K562 (cell line): ENCODE results near the gene KLC3. TPM values are rescaled to one million over a fixed set of nuclear protein-coding genes. Genes with fewer than 3 reads are reported as not detected.

Experiments
- BACH1 ChIP-seq: fragments of 200-800 bp; sonication (Bioruptor generic); IDR thresholded peaks from 2 replicates; pipeline ENCODE4 v1.6.1; 2016; ENCODE audit warnings: missing genetic modification characterization, missing compliant biosample characterization
- CBX5 ChIP-seq: IDR thresholded peaks from 2 replicates; pipeline ENCODE4 v1.6.1; 2014; ENCODE audit warnings: low read depth, borderline replicate concordance
- DIDO1 ChIP-seq: fragments of 450-650 bp; IDR thresholded peaks from 2 replicates; pipeline ENCODE4 v1.6.1; 2016; ENCODE audit warnings: low read depth, missing biosample characterization, missing genetic modification characterization
- ETV6 ChIP-seq, 3 experiments: fragments of 150-350 bp in 1 of 3; sonication (generic) in 1 of 3; formaldehyde crosslinking in 1 of 3; IDR thresholded peaks; 2 replicates each; pipeline versions ENCODE4 v1.6.1 to v1.8.0; 2014 to 2022; ENCODE audit warnings: borderline replicate concordance in 2 of 3, low read depth in 2 of 3, antibody characterized with exemption in 1 of 3, low read length in 1 of 3, mild to moderate bottlenecking in 1 of 3, missing genetic modification reagents in 1 of 3
- HLTF ChIP-seq: fragments of 450-650 bp; IDR thresholded peaks from 2 replicates; pipeline ENCODE4 v1.6.1; 2016
- KDM5B ChIP-seq: fragments of 200-600 bp; sonication (generic); IDR thresholded peaks from 2 replicates; pipeline ENCODE4 v1.6.1; 2012; ENCODE audit warnings: low read depth, mild to moderate bottlenecking, moderate library complexity, low read length, control low read depth, inconsistent platforms; ENCODE audit not compliant: insufficient replicate concordance
- MCM5 ChIP-seq: fragments of 450-650 bp; IDR thresholded peaks from 2 replicates; pipeline ENCODE4 v1.6.1; 2016; ENCODE audit warnings: low read depth
- MEF2D ChIP-seq: conservative IDR thresholded peaks from 2 replicates; pipeline ENCODE4 v1.6.1; 2016; ENCODE audit warnings: low read depth, missing genetic modification characterization, missing compliant biosample characterization
- NFXL1 ChIP-seq: fragments of 450-650 bp; formaldehyde crosslinking; IDR thresholded peaks from 2 replicates; pipeline ENCODE4 v1.4.0; 2021; ENCODE audit warnings: mild to moderate bottlenecking
- POLR2AphosphoS2 ChIP-seq: IDR thresholded peaks from 2 replicates; pipeline ENCODE4 v1.6.1; 2012; ENCODE audit warnings: low read length, improper control_type of control experiment
- RB1 ChIP-seq: fragments of 450-650 bp; IDR thresholded peaks from 2 replicates; pipeline ENCODE4 v1.6.1; 2017; ENCODE audit warnings: low read depth, mild to moderate bottlenecking
- RBM17 ChIP-seq: fragments of 200-400 bp; formaldehyde crosslinking; IDR thresholded peaks from 2 replicates; pipeline ENCODE4 v1.6.1; 2017; ENCODE audit warnings: low read depth, mild to moderate bottlenecking, low read length, borderline replicate concordance
- RBM39 ChIP-seq: fragments of 200-400 bp; formaldehyde crosslinking; optimal IDR thresholded peaks from 2 replicates; pipeline ENCODE3; 2018; ENCODE audit warnings: low read depth, low read length
- SMARCE1 ChIP-seq: fragments of 450-650 bp; IDR thresholded peaks from 2 replicates; pipeline ENCODE4 v1.7.1; 2016; ENCODE audit warnings: mild to moderate bottlenecking
- SP2 ChIP-seq: IDR thresholded peaks from 2 replicates; pipeline ENCODE4 v1.6.1; 2011; ENCODE audit warnings: mild to moderate bottlenecking, low read depth, low read length, moderate library complexity; ENCODE audit not compliant: poor library complexity, severe bottlenecking; ENCODE audit errors: extremely low read depth
- ZBTB7A ChIP-seq: IDR thresholded peaks from 2 replicates; pipeline ENCODE4 v1.6.1; 2011; ENCODE audit warnings: low read depth, mild to moderate bottlenecking, low read length, moderate library complexity, borderline replicate concordance; ENCODE audit not compliant: control insufficient read depth
- ZNF197 ChIP-seq: fragments of 200-800 bp; sonication (Bioruptor generic); IDR thresholded peaks from 2 replicates; pipeline ENCODE4 v1.6.1; 2016; ENCODE audit warnings: low read depth, missing genetic modification characterization, missing compliant biosample characterization
- ZNF311 ChIP-seq: fragments of 250-450 bp; sonication (Bioruptor Pico); IDR thresholded peaks from 2 replicates; pipeline ENCODE4 v1.4.0; 2020; ENCODE audit warnings: mild to moderate bottlenecking, moderate library complexity
- ZNF316 ChIP-seq: fragments of 450-650 bp; IDR thresholded peaks from 2 replicates; pipeline ENCODE4 v1.6.1; 2016
- ZNF431 ChIP-seq: sonication (generic); formaldehyde crosslinking; IDR thresholded peaks from 2 replicates; pipeline ENCODE4 v1.8.0; 2022; ENCODE audit warnings: mild to moderate bottlenecking, missing genetic modification reagents
- polyA plus RNA-seq, 8 experiments: library from polyadenylated mRNA; depleted of rRNA in 4 of 8; stranded (reverse) in 5 of 8; unstranded in 3 of 8; fragments of >200 nt; fragmentation: Nextera tagmentation in 2 of 8; fragmentation: Illumina TruSeq in 1 of 8; extraction: Ambion mirVana in 2 of 8; extraction: Trizol in 1 of 8; gene quantifications; 2 replicates each; pipeline versions ENCODE4 v1.2.1 to v1.2.3, GENCODE V29; 2011 to 2014; ENCODE audit warnings: inconsistent platforms in 1 of 8, missing spikeins in 1 of 8
- total RNA-seq, 7 experiments: library from RNA; depleted of rRNA in 6 of 7; stranded (reverse); fragments of >200 nt in 6 of 7; fragmentation: Illumina TruSeq in 2 of 7; extraction: Trizol in 2 of 7; gene quantifications; 2 replicates each; pipeline versions ENCODE4 v1.2.1 to v1.2.3, GENCODE V29; 2011 to 2021; ENCODE audit warnings: low replicate concordance in 1 of 7
- TF ChIP-seq, protein P1 (sequence below): sonication (generic); formaldehyde crosslinking; IDR thresholded peaks from 2 replicates; pipeline ENCODE4 v1.8.0; 2023; ENCODE audit warnings: missing genetic modification reagents, mild to moderate bottlenecking, borderline replicate concordance
- TF ChIP-seq, protein P2 (sequence below): fragments of 150-350 bp; conservative IDR thresholded peaks from 2 replicates; pipeline ENCODE4 v1.6.1; 2014; ENCODE audit warnings: low read length

The KLC3 gene
- total and polyA plus RNA-seq, 9 of the 15 experiments (the other 6 are each of a cell fraction or from before 2014, with no cell fraction given), result 0.03 to 1.2 (median 0.59) TPM; not detected in 3

DNA sequence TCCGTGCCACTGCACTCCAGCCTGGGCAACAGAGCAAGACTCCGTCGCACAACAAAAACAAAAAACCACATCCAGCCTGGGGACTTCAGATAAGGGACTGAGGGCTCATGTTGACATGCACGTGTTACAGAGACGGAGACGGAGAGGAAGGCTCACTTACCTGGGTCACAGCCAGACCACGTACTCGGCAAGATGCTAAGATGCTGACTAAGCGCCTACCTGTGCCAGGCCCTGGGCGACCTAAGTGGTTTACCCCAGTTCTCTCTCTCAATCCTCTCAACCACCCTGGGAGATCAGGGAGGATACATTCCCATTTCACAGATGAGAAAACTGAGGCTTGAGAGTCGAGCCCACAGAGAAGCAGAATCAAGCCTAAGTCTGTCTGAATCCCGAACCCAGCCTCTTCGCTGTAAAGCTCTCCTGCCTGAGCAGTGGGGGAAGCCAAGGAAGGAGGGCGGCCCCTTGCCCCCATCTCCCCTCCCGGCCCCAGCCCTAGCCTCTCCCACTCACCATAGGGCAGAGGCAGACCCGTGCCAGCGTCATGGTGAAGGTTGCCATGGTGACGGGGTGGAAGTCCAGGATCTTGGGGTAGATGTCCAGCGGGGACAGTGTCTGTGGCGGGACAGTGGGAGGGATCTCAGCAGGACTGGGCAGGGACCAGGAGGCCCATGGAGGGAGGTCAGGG is 16.4 kb downstream of the KLC3 start (continued):
- TF ChIP-seq, protein P1, sequence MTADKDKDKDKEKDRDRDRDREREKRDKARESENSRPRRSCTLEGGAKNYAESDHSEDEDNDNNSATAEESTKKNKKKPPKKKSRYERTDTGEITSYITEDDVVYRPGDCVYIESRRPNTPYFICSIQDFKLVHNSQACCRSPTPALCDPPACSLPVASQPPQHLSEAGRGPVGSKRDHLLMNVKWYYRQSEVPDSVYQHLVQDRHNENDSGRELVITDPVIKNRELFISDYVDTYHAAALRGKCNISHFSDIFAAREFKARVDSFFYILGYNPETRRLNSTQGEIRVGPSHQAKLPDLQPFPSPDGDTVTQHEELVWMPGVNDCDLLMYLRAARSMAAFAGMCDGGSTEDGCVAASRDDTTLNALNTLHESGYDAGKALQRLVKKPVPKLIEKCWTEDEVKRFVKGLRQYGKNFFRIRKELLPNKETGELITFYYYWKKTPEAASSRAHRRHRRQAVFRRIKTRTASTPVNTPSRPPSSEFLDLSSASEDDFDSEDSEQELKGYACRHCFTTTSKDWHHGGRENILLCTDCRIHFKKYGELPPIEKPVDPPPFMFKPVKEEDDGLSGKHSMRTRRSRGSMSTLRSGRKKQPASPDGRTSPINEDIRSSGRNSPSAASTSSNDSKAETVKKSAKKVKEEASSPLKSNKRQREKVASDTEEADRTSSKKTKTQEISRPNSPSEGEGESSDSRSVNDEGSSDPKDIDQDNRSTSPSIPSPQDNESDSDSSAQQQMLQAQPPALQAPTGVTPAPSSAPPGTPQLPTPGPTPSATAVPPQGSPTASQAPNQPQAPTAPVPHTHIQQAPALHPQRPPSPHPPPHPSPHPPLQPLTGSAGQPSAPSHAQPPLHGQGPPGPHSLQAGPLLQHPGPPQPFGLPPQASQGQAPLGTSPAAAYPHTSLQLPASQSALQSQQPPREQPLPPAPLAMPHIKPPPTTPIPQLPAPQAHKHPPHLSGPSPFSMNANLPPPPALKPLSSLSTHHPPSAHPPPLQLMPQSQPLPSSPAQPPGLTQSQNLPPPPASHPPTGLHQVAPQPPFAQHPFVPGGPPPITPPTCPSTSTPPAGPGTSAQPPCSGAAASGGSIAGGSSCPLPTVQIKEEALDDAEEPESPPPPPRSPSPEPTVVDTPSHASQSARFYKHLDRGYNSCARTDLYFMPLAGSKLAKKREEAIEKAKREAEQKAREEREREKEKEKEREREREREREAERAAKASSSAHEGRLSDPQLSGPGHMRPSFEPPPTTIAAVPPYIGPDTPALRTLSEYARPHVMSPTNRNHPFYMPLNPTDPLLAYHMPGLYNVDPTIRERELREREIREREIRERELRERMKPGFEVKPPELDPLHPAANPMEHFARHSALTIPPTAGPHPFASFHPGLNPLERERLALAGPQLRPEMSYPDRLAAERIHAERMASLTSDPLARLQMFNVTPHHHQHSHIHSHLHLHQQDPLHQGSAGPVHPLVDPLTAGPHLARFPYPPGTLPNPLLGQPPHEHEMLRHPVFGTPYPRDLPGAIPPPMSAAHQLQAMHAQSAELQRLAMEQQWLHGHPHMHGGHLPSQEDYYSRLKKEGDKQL, result no peak
- TF ChIP-seq ZNF431 (CRISPR knock-in tag) (peak; percentile 78), ZNF197 (CRISPR knock-in tag) (no peak), KDM5B (no peak), RBM17 (no peak), MCM5 (no peak), POLR2AphosphoS2 (no peak), NFXL1 (CRISPR knock-in tag) (no peak), SMARCE1 (no peak), BACH1 (no peak), MEF2D (tag) (no peak), RBM39 (no peak), ZBTB7A (no peak), ZNF316 (peak; percentile 73), ZNF311 (CRISPR knock-in tag) (no peak), DIDO1 (tag) (no peak), HLTF (no peak), CBX5 (no peak), ETV6 (IDR thresholded peaks at IDR 0.05; ENCODE audit: borderline replicate concordance in 1 of 2, low read depth in 2 of 2, low read length in 1 of 2) (no peak), ETV6 (CRISPR knock-in tag; IDR thresholded peaks at IDR 0.05; ENCODE audit: borderline replicate concordance) (no peak), SP2 (no peak), RB1 (no peak)
- TF ChIP-seq, protein P2, sequence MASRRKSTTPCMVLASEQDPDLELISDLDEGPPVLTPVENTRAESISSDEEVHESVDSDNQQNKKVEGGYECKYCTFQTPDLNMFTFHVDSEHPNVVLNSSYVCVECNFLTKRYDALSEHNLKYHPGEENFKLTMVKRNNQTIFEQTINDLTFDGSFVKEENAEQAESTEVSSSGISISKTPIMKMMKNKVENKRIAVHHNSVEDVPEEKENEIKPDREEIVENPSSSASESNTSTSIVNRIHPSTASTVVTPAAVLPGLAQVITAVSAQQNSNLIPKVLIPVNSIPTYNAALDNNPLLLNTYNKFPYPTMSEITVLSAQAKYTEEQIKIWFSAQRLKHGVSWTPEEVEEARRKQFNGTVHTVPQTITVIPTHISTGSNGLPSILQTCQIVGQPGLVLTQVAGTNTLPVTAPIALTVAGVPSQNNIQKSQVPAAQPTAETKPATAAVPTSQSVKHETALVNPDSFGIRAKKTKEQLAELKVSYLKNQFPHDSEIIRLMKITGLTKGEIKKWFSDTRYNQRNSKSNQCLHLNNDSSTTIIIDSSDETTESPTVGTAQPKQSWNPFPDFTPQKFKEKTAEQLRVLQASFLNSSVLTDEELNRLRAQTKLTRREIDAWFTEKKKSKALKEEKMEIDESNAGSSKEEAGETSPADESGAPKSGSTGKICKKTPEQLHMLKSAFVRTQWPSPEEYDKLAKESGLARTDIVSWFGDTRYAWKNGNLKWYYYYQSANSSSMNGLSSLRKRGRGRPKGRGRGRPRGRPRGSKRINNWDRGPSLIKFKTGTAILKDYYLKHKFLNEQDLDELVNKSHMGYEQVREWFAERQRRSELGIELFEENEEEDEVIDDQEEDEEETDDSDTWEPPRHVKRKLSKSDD, result no peak
